ENCODE results near the gene KCNK1.

GRCh38 chr1:233700338-233700737 is 86.4 kb downstream of the KCNK1 start:
- TF ChIP-seq CTCF (IDR thresholded peaks at IDR 0.05) (no peak), POLR2A (IDR thresholded peaks at IDR 0.05) (no peak)
